H9 (cell line): ENCODE results near the gene PARD3. TPM values are rescaled to one million over a fixed set of nuclear protein-coding genes. Genes with fewer than 3 reads are reported as not detected.

Source experiments
- DNase-seq: peaks from one replicate; pipeline ENCODE4 v3.0.0-alpha.2; 2017
- H2AFZ ChIP-seq: one replicate; pipeline ENCODE4 v1.6.1; 2013; ENCODE audit warnings: mild to moderate bottlenecking, low read length, control low read depth, moderate library complexity
- H2AK5ac ChIP-seq: 2 replicates; pipeline ENCODE4 v1.6.1; 2013; ENCODE audit warnings: low read length, control low read depth, mixed read lengths; ENCODE audit not compliant: insufficient read length
- H2BK120ac ChIP-seq: one replicate; pipeline ENCODE4 v1.6.1; 2013; ENCODE audit warnings: low read depth, mild to moderate bottlenecking, low read length, control low read depth, inconsistent platforms; ENCODE audit not compliant: poor library complexity, severe bottlenecking
- H2BK12ac ChIP-seq: 2 replicates; pipeline ENCODE4 v1.6.1; 2013; ENCODE audit warnings: low read length, control low read depth, mixed read lengths, low read depth; ENCODE audit not compliant: insufficient read length
- H2BK15ac ChIP-seq: 2 replicates; pipeline ENCODE4 v1.6.1; 2013; ENCODE audit warnings: low read depth, low read length, control low read depth
- H2BK20ac ChIP-seq: one replicate; pipeline ENCODE4 v1.6.1; 2013; ENCODE audit warnings: low read depth, mild to moderate bottlenecking, low read length, control low read depth, inconsistent platforms; ENCODE audit not compliant: poor library complexity, severe bottlenecking
- H2BK5ac ChIP-seq: 2 replicates; pipeline ENCODE4 v1.6.1; 2013; ENCODE audit warnings: low read length, control low read depth, mixed read lengths; ENCODE audit not compliant: insufficient read length
- H3K14ac ChIP-seq: 2 replicates; pipeline ENCODE4 v1.6.1; 2013; ENCODE audit warnings: low read length, control low read depth; ENCODE audit not compliant: insufficient read depth
- H3K18ac ChIP-seq: 2 replicates; pipeline ENCODE4 v1.6.1; 2013; ENCODE audit warnings: low read depth, mild to moderate bottlenecking, mixed read lengths, low read length, control low read depth; ENCODE audit not compliant: insufficient read length
- H3K23ac ChIP-seq: 2 replicates; pipeline ENCODE4 v1.6.1; 2013; ENCODE audit warnings: low read length, control low read depth, mixed read lengths, low read depth; ENCODE audit not compliant: insufficient read length
- H3K23me2 ChIP-seq: 2 replicates; pipeline ENCODE4 v1.6.1; 2013; ENCODE audit warnings: low read depth, mild to moderate bottlenecking, mixed read lengths, low read length, control low read depth; ENCODE audit not compliant: insufficient read length, poor library complexity, severe bottlenecking
- H3K27ac ChIP-seq: 2 replicates; pipeline ENCODE4 v1.5.1; 2013; ENCODE audit warnings: low read length, control low read depth, mixed read lengths, low read depth; ENCODE audit not compliant: insufficient read length
- H3K27me3 ChIP-seq: 2 replicates; pipeline ENCODE4 v1.6.1; 2013; ENCODE audit warnings: low read length, control low read depth, inconsistent platforms; ENCODE audit not compliant: insufficient read depth
- H3K4ac ChIP-seq: 2 replicates; pipeline ENCODE4 v1.6.1; 2013; ENCODE audit warnings: low read depth, mild to moderate bottlenecking, control low read depth, inconsistent platforms, low read length, moderate library complexity
- H3K4me1 ChIP-seq: 2 replicates; pipeline ENCODE4 v1.6.1; 2013; ENCODE audit warnings: low read length, control low read depth, inconsistent platforms; ENCODE audit not compliant: insufficient read depth
- H3K4me2 ChIP-seq: 2 replicates; pipeline ENCODE4 v1.6.1; 2013; ENCODE audit warnings: low read length, control low read depth, mixed read lengths; ENCODE audit not compliant: insufficient read length, insufficient read depth
- H3K56ac ChIP-seq: 2 replicates; pipeline ENCODE4 v1.6.1; 2013; ENCODE audit warnings: low read depth, mild to moderate bottlenecking, mixed read lengths, low read length, control low read depth; ENCODE audit not compliant: insufficient read length
- H3K79me1 ChIP-seq: 2 replicates; pipeline ENCODE4 v1.6.1; 2013; ENCODE audit warnings: low read depth, mild to moderate bottlenecking, moderate library complexity, low read length, control low read depth, inconsistent platforms; ENCODE audit not compliant: insufficient read depth, poor library complexity, severe bottlenecking
- H3K79me2 ChIP-seq: 2 replicates; pipeline ENCODE4 v1.6.1; 2013; ENCODE audit warnings: low read length, control low read depth, inconsistent platforms; ENCODE audit not compliant: insufficient read depth
- H3K9ac ChIP-seq: 2 replicates; pipeline ENCODE4 v1.6.1; 2013; ENCODE audit warnings: low read length, control low read depth, mixed read lengths; ENCODE audit not compliant: insufficient read length; ENCODE audit errors: extremely low read depth
- H3K9me3 ChIP-seq: one replicate; pipeline ENCODE4 v1.6.1; 2013; ENCODE audit warnings: low read depth, low read length, inconsistent platforms; ENCODE audit not compliant: control insufficient read depth
- H3T11ph ChIP-seq: one replicate; pipeline ENCODE4 v1.6.1; 2013; ENCODE audit warnings: mild to moderate bottlenecking, low read length, control low read depth, inconsistent platforms
- H4K20me1 ChIP-seq: one replicate; pipeline ENCODE4 v1.6.1; 2013; ENCODE audit not compliant: control insufficient read depth, insufficient read length, insufficient read depth
- H4K5ac ChIP-seq: 2 replicates; pipeline ENCODE4 v1.6.1; 2013; ENCODE audit warnings: low read depth, mild to moderate bottlenecking, mixed read lengths, low read length, control low read depth; ENCODE audit not compliant: insufficient read length
- H4K8ac ChIP-seq: replicated peaks from 2 replicates; pipeline ENCODE4 v1.6.1; 2013; ENCODE audit warnings: low read length, control low read depth, mixed read lengths, low read depth; ENCODE audit not compliant: insufficient read length
- H4K91ac ChIP-seq: 2 replicates; pipeline ENCODE4 v1.6.1; 2013; ENCODE audit warnings: low read depth, mild to moderate bottlenecking, moderate library complexity, mixed read lengths, low read length, control low read depth; ENCODE audit not compliant: insufficient read length
- H3K27ac Mint-ChIP-seq, 3 experiments: 2 replicates in 2 of 3; 3 replicates in 1 of 3; pipeline ENCODE4 v1.8.0; 2020 to 2021; ENCODE audit warnings: mixed read lengths in 3 of 3, mild to moderate bottlenecking in 1 of 3, moderate library complexity in 1 of 3
- H3K27me3 Mint-ChIP-seq: 2 replicates; pipeline ENCODE4 v1.8.0; 2021; ENCODE audit warnings: low read depth, mild to moderate bottlenecking, moderate library complexity, mixed read lengths
- H3K36me3 Mint-ChIP-seq, 3 experiments: 2 replicates in 2 of 3; 3 replicates in 1 of 3; pipeline ENCODE4 v1.8.0; 2020 to 2021; ENCODE audit warnings: low read depth in 3 of 3, mixed read lengths in 3 of 3; ENCODE audit not compliant: insufficient read depth in 1 of 3
- H3K4me1 Mint-ChIP-seq, 2 experiments: 2 replicates each; pipeline ENCODE4 v1.8.0; 2020; ENCODE audit warnings: mixed read lengths in 2 of 2
- H3K4me3 Mint-ChIP-seq, 2 experiments: 2 replicates in 1 of 2; 3 replicates in 1 of 2; pipeline ENCODE4 v1.8.0; 2020 to 2021; ENCODE audit warnings: mild to moderate bottlenecking in 2 of 2, mixed read lengths in 2 of 2, moderate library complexity in 1 of 2
- H3K9me3 Mint-ChIP-seq, 2 experiments: 2 replicates in 1 of 2; 3 replicates in 1 of 2; pipeline ENCODE4 v1.8.0; 2020; ENCODE audit warnings: mild to moderate bottlenecking in 2 of 2, mixed read lengths in 2 of 2, moderate library complexity in 1 of 2
- CTCF ChIP-seq: fragments of 200-600 bp; sonication (generic); conservative IDR thresholded peaks from 3 replicates; pipeline ENCODE4 v1.8.0; 2021; ENCODE audit warnings: antibody characterized with exemption, mild to moderate bottlenecking
- WGBS: extraction: QIAGEN DNeasy Blood & Tissue Kit; methylation state at CpG from one replicate; pipeline ENCODE4 v1.1.7; 2013; ENCODE audit warnings: missing lambda C conversion rate, low lambda C conversion rate, mixed read lengths; ENCODE audit not compliant: insufficient read length; ENCODE audit errors: extremely low coverage; 5-methylcytosine and 5-hydroxymethylcytosine counted together
- total RNA-seq: library from RNA; stranded (reverse); gene quantifications from 2 replicates; pipeline ENCODE4 v1.2.1, GENCODE V29; 2021

The PARD3 gene
- total RNA-seq, 1 experiment from 2014 or later: 44.7 TPM

DNA sequence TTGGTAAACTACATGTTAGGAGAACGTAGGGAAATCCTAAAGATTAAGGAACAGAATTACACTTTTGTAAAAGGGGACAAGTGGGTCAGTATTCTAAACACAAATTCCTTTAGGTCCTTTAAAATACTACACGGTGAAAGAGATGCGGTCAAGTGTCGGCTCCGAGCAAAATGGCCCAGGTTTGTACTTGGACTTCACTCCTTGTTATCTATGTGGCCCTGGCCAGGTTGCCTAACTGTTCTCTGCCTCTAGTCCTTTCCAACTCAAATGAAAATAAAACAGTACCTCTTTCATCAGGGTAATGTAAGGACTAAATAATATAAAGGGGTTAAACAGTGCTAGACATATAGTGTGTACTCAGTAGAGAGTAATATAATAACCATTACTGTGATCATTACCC, 344.8 kb downstream of the PARD3 start:
- no peak overlapping the region for H3K9ac ChIP-seq
- H3K36me3 Mint-ChIP-seq: peaks cover 2 to 4% (median 3%) of the 10 kb centered on the region in 3 experiments; a peak in 4 of 7 replicates
- no peak overlapping the region for H3K18ac ChIP-seq
- no peak overlapping the region for H3K27ac Mint-ChIP-seq
- no peak overlapping the region for H2AFZ ChIP-seq
- no peak overlapping the region for H4K5ac ChIP-seq
- no peaks in the 10 kb centered on the region for H4K20me1 ChIP-seq
- H2BK20ac ChIP-seq: no peak overlapping the region
- no peak for DNase-seq
- H4K8ac ChIP-seq: no peak overlapping the region
- no peak overlapping the region for H4K91ac ChIP-seq
- H2AK5ac ChIP-seq: no peak overlapping the region
- no peak overlapping the region for H3K23ac ChIP-seq
- H3K4me2 ChIP-seq: no peak overlapping the region
- no peak overlapping the region for H2BK5ac ChIP-seq
- no peak overlapping the region for H3K4ac ChIP-seq
- no peaks in the 10 kb centered on the region for H3K23me2 ChIP-seq
- H3K79me2 ChIP-seq: no peaks in the 10 kb centered on the region
- no peak overlapping the region for H3T11ph ChIP-seq
- no peak for TF ChIP-seq CTCF
- H3K4me1 Mint-ChIP-seq: peaks cover 0 to 3% of the 10 kb centered on the region in 2 experiments; a peak in 1 of 4 replicates
- peaks cover 5% of the 10 kb centered on the region for H3K79me1 ChIP-seq
- no peak overlapping the region for H3K14ac ChIP-seq
- no peak overlapping the region for H2BK120ac ChIP-seq
- H3K9me3 ChIP-seq: no peaks in the 10 kb centered on the region
- H3K27ac ChIP-seq: no peak overlapping the region
- H3K56ac ChIP-seq: no peak overlapping the region
- WGBS: no CpG with 5 or more reads among the region's 5 CpGs
- H2BK12ac ChIP-seq: no peak overlapping the region
- H3K27me3 Mint-ChIP-seq: no peaks in the 10 kb centered on the region
- no peak overlapping the region for H2BK15ac ChIP-seq
- H3K4me1 ChIP-seq: no peaks in the 10 kb centered on the region
- H3K4me3 Mint-ChIP-seq: no peak overlapping the region
- no peaks in the 10 kb centered on the region for H3K27me3 ChIP-seq
- H3K9me3 Mint-ChIP-seq: no peaks in the 10 kb centered on the region
